HUES6 (cell line): Measurements from ENCODE around the gene CYP4F11.
"Not testable (repeated sequence)": the region's sequence is repeated elsewhere in the genome, so short reads cannot be mapped to it uniquely, and the experiment has no call there.

ENCODE experiments used
- H3K27ac ChIP-seq: 2 replicates; pipeline ENCODE4 v1.7.0; 2013; ENCODE audit warnings: low read depth, mild to moderate bottlenecking, low read length, inconsistent platforms
- H3K27me3 ChIP-seq: 2 replicates; pipeline ENCODE4 v1.6.1; 2013; ENCODE audit warnings: low read length; ENCODE audit not compliant: control insufficient read depth, insufficient read depth
- H3K36me3 ChIP-seq: 2 replicates; pipeline ENCODE4 v1.6.1; 2013; ENCODE audit warnings: low read length; ENCODE audit not compliant: control insufficient read depth, insufficient read depth
- H3K4me1 ChIP-seq: 2 replicates; pipeline ENCODE4 v1.6.1; 2013; ENCODE audit warnings: low read length; ENCODE audit not compliant: control insufficient read depth, insufficient read depth
- H3K4me3 ChIP-seq: 2 replicates; pipeline ENCODE4 v1.5.1; 2013; ENCODE audit warnings: low read depth, low read length
- H3K9ac ChIP-seq: one replicate; pipeline ENCODE4 v1.6.1; 2013; ENCODE audit warnings: mild to moderate bottlenecking, low read length
- H3K9me3 ChIP-seq: 2 replicates; pipeline ENCODE4 v1.6.1; 2013; ENCODE audit warnings: low read depth, low read length; ENCODE audit not compliant: control insufficient read depth, insufficient read depth

Gene CYP4F11, protein sequence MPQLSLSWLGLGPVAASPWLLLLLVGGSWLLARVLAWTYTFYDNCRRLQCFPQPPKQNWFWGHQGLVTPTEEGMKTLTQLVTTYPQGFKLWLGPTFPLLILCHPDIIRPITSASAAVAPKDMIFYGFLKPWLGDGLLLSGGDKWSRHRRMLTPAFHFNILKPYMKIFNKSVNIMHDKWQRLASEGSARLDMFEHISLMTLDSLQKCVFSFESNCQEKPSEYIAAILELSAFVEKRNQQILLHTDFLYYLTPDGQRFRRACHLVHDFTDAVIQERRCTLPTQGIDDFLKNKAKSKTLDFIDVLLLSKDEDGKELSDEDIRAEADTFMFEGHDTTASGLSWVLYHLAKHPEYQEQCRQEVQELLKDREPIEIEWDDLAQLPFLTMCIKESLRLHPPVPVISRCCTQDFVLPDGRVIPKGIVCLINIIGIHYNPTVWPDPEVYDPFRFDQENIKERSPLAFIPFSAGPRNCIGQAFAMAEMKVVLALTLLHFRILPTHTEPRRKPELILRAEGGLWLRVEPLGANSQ

DNA sequence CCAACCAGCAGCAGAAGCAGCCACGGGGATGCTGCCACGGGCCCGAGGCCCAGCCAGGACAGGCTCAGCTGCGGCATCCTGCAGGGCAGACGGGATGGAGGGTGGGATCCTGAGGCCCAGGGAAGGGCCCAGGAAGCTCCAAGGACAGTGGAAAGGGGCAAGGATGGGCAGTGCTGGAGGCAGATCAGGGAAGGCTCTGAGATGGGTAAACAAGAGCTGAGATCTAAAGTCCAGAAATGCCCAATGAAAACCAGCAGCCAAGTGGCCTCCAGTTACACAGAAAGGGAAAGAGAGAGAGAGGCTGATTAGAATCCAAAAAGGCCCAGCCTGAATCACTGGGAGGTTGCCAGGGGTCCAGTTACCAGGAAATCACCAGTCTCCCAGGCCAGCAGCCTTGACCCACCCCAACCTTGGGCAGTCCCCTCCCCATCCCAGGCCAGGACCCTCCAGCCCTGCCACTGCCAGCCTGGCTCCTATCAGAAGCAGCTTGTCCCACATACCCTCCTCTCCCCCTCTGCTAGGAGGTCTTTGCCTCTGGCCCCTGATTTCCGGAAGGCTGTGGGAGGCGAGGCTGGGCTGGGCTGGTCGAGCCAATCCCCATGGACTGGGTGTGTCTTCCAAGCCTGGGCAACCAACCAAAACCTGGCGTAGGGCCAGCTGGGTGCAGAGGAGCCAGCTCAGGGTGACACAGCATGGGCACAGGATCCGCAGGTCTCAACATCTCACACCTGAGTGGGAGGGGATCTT is at the start of gene CYP4F11:
CYP4F11 (minus strand) TSS at position 198 of the 747 bp plus-strand sequence; CDS start at position 77, 121 bp downstream.
- Histone ChIP-seq H3K4me1 (no peaks in the 10 kb centered on the region; the same call in 1 of the 2 replicates), H3K9me3 (peaks cover 21% of the 10 kb centered on the region), H3K27ac (no peak within 1 kb of the TSS), H3K27me3 (peaks cover 62% of the 10 kb centered on the region), H3K4me3 (no peak within 1 kb of the TSS; the same call in 1 of the 2 replicates), H3K36me3 (no peaks in the 10 kb centered on the region), H3K9ac (no peak within 1 kb of the TSS)

DNA sequence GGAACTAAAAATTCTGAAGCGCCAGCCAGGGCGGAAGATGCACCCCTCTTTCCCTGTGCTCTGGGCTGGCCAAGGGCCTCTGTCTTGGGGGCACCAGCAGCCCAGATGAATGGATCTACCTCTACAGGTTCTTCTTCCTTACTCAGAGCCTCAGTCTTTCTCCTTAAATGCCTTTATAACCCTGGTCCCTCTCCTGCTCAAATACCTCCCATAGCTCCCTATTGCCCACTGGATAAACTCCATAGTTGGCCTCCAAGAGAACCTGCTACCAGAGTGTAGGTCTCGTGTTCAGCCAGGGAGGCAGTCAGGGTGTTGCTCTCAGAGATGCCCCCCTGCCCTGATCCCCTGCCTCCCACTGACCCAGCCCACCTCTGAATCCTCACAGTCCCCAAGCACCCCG is 45.0 kb upstream of the CYP4F11 start:
- Histone ChIP-seq H3K4me1 (no peaks in the 10 kb centered on the region), H3K9me3 (peaks cover 33% of the 10 kb centered on the region), H3K36me3 (no peaks in the 10 kb centered on the region), H3K27ac (no peak overlapping the region), H3K27me3 (peaks cover 15% of the 10 kb centered on the region; the same call in 1 of the 2 replicates), H3K9ac (no peak overlapping the region), H3K4me3 (no peak overlapping the region)

DNA sequence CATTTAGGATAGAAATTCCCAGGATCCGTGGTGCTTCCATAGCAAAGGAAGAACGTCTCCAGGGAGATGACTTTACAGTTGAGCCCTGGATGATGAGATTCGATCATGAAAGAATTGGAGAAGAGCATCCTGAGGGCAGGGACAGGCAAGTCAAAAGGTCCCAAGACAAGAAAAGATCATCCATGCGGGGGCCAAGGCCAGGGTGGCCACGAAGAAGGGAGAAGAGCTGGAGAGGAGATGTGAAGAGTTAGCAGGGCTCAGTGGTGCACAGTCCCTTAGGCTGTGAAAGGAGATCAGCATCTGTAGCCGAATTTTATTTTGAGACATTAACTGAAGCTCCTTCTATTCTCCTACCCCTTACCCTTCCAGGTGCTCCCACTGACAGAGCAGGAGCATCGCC is 43.4 kb upstream of the CYP4F11 start:
- H3K27ac ChIP-seq: no peak overlapping the region
- no peak overlapping the region for H3K4me3 ChIP-seq
- H3K36me3 ChIP-seq: no peaks in the 10 kb centered on the region
- H3K4me1 ChIP-seq: no peaks in the 10 kb centered on the region
- H3K27me3 ChIP-seq: peaks cover 20% of the 10 kb centered on the region; the same call in 1 of the 2 replicates
- H3K9me3 ChIP-seq: peaks cover 36% of the 10 kb centered on the region
- H3K9ac ChIP-seq: no peak overlapping the region

DNA sequence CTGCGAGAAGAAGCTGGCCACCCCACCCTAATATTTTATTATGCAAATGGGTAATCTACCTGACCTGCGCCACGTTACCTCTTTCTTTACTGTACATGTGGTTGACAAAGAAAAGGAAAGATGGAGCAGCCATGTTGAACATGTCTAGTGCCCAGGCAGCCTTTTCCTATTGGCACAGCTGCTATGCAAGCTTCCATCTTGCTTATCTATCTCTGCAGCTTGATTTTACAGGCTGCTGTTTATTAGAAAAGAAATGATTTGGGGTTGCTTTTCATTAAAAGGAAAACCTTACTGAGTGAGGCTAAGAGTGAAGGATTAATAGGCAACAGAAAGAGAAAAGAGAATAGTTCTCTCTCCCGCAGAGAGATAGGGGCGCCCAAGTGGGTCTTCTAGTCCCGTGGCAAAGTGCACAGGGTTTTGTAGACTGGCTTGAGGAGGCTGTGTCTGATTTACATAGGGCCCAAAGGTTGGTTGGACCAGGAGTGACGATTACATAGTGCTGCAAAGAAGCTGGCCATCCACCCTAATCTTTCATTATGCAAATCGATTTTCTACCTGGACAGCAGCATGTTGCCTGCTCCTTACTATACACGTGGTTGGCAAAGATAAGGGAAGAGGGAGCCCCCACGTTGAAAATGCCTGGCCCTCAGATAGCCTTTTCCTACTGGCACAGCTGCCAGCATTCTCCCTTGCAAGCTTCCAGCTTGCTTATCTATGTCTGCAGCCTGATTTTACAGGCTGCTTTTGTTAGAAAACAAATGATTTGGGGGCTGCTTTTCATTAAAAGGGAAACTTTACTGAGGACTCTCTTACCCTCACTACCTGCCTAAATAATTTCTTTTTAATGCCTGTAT is 42.7 kb upstream of the CYP4F11 start:
- no peaks in the 10 kb centered on the region for H3K4me1 ChIP-seq
- H3K27ac ChIP-seq: no peak overlapping the region
- peaks cover 20% of the 10 kb centered on the region; the same call in 1 of the 2 replicates for H3K27me3 ChIP-seq
- H3K36me3 ChIP-seq: no peaks in the 10 kb centered on the region
- peaks cover 36% of the 10 kb centered on the region for H3K9me3 ChIP-seq
- H3K4me3 ChIP-seq: no peak overlapping the region
- no peak overlapping the region for H3K9ac ChIP-seq

DNA sequence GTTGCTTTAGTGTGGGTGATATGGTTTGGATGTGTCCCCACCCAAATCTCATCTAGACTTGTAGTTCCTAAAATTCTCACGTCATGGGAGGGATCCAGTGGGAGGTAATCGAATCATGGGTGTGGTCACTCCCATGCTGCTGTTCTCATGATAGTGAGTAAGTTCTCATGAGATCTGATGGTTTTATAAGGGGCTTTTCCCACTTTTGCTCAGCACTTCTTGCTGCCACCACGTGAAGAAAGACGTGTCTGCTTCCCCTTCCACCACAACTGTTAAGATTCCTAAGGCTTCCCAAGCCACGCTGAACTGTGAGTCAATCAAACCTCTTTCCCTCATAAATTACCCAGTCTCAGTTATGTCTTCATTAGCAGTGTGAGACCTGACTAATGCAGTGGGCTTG is 40.5 kb upstream of the CYP4F11 start:
- Histone ChIP-seq H3K9me3 (peaks cover 26% of the 10 kb centered on the region), H3K36me3 (no peaks in the 10 kb centered on the region), H3K4me1 (no peaks in the 10 kb centered on the region), H3K27me3 (peaks cover 20% of the 10 kb centered on the region; the same call in 1 of the 2 replicates), H3K4me3 (no peak overlapping the region), H3K9ac (no peak overlapping the region), H3K27ac (no peak overlapping the region)

DNA sequence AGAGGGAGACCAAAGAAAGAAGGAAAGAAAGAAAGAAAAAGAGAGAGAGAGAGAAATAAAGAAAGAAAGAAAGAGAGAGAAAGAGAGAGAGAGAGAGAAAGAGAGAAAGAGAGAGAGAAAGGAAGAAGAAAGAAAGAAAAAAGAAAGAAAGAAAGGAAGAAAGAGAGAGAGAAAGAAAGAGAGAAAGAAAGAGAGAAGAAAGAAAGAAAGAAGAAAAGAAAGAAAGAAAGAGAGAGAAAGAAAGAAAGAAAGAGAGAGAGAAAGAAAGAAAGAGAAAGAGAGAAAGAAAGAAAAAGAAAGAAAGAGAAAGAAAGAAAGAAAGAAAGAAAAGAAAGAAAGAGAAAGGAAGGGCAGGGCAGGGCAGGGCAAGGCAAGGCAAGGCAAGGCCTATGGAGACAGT is 37.7 kb upstream of the CYP4F11 start:
- H3K27ac ChIP-seq, H3K9ac ChIP-seq, H3K4me3 ChIP-seq, H3K36me3 ChIP-seq, H3K9me3 ChIP-seq, H3K4me1 ChIP-seq: not testable (repeated sequence)
- H3K27me3 ChIP-seq: peaks cover 12% of the 10 kb centered on the region; the same call in 1 of the 2 replicates

DNA sequence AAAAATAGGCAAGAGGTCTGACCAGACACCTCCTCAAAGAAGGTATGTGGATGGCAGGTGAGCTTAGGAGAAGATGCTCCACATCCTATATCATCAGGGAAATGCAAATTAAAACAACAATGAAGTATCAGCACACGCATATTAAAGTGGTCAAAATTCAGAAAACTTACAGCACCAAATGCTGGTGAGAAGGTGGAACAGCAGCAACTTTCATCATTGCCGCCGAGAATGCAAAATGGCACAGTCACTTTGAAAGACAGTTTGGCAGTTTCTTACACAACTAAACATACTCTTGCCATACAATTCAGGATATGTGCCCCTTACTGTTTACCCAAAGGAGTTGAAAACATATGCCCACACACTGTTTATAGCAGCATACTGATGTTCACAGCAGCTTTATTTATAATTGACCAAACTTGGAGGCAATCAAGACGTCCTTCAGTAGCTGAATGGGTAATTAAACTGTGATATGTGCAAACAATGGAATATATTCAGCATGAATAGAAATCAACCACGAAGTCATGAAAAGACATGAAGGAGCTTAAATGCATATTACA is 37.0 kb upstream of the CYP4F11 start:
- Histone ChIP-seq H3K4me3 (no peak overlapping the region), H3K9ac (no peak overlapping the region), H3K9me3 (peaks cover 3% of the 10 kb centered on the region; the same call in 1 of the 2 replicates), H3K36me3 (no peaks in the 10 kb centered on the region), H3K27ac (no peak overlapping the region), H3K4me1 (no peaks in the 10 kb centered on the region), H3K27me3 (peaks cover 10% of the 10 kb centered on the region; the same call in 1 of the 2 replicates)

DNA sequence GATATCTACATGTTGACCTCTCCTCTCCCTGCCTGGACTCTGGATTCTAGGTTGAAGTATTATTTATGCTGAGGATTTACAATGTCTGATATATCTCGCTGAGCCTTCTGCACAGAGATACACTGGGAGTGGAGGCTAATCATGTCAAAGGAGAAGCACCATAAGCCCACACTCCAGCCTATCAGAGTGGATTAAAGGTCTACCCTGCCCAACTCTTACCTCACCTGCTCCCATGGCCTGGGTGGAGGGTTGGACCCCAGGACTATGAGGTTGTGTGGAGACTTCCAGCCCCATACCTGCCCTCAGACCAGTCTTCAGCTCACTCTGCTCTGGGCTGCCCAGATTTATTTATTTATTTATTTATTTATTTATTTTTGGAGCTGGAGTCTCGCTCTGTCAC is 29.9 kb upstream of the CYP4F11 start:
- Histone ChIP-seq H3K27me3 (peaks cover 4% of the 10 kb centered on the region; the same call in 1 of the 2 replicates), H3K27ac (no peak overlapping the region), H3K4me1 (no peaks in the 10 kb centered on the region), H3K36me3 (no peaks in the 10 kb centered on the region), H3K4me3 (no peak overlapping the region), H3K9me3 (peaks cover 29% of the 10 kb centered on the region; the same call in 1 of the 2 replicates), H3K9ac (no peak overlapping the region)

DNA sequence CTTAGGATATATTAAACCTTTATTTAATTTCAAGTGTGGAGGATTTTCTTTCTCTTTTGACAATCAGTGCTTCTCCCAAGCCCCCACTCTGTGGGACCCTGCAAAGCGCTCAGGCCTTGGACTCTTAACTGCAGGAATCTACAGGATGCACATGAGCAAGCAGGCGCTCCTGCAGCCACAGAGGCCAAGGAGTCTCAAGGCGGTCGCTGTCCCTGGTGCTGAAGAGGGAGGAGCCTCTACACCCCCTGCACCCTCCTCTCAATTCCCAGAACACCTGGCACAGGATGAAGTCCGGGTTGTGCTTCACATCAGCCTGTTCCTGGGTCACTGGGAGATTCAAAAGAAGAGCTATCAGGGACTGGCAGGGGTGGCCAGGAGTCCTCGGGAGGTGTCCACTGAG is 28.0 kb upstream of the CYP4F11 start:
- no peak overlapping the region for H3K27ac ChIP-seq
- no peaks in the 10 kb centered on the region for H3K36me3 ChIP-seq
- H3K4me3 ChIP-seq: no peak overlapping the region
- H3K27me3 ChIP-seq: peaks cover 8% of the 10 kb centered on the region; the same call in 1 of the 2 replicates
- peaks cover 29% of the 10 kb centered on the region; the same call in 1 of the 2 replicates for H3K9me3 ChIP-seq
- H3K9ac ChIP-seq: no peak overlapping the region
- no peaks in the 10 kb centered on the region for H3K4me1 ChIP-seq

DNA sequence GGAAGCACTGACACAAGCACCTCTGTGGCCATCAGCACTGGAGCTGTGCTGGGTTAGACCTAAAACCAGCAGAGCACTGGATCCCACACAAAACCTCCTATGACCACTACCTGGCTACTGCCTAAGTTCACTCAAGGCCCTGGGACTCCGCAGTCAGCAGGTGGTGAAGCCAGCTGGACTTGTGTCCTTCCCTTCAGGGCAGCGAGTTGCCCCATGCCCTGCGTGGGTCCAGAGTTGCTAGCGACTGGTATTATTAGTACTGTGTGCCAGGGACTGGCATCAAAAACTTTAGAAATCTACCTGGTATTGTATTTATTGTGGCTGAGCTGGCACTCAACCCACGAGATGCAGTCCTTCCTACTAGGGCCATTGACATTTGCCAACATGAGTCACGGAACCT is 20.5 kb upstream of the CYP4F11 start:
- Histone ChIP-seq H3K36me3 (no peaks in the 10 kb centered on the region), H3K27ac (no peak overlapping the region), H3K9me3 (no peaks in the 10 kb centered on the region; the same call in 1 of the 2 replicates), H3K27me3 (peaks cover 19% of the 10 kb centered on the region; the same call in 1 of the 2 replicates), H3K9ac (no peak overlapping the region), H3K4me1 (no peaks in the 10 kb centered on the region), H3K4me3 (no peak overlapping the region)
